MCF 10A (cell line): Measurements from ENCODE around the gene BAZ2B. TPM values are rescaled to one million over a fixed set of nuclear protein-coding genes. Genes with fewer than 3 reads are reported as not detected.

Experiments
- BruUV-seq: library from RNA; stranded (reverse); fragments of 400-500 nt; replicated peaks from 2 replicates; lab custom pipeline; 2021; lab: Mats Ljungman, UMichigan
- CTCF ChIA-PET: fragments of 300-600 bp; sonication (Branson Sonifier 250); formaldehyde crosslinking; extraction: SDS; loops from one replicate; lab custom pipeline; 2021; ENCODE audit warnings: antibody characterized with exemption, inconsistent platforms; lab: Yijun Ruan, JAX
- POLR2A ChIA-PET: fragments of 300-600, 350-650 bp; sonication (Branson Sonifier 250); formaldehyde crosslinking; extraction: SDS; loops from one replicate; lab custom pipeline; 2020; ENCODE audit warnings: antibody characterized with exemption, inconsistent platforms; lab: Yijun Ruan, JAX
- DNase-seq: peaks from one replicate; pipeline ENCODE4 v3.0.0-alpha.2; 2018; ENCODE audit not compliant: unreplicated experiment
- H3K27ac Mint-ChIP-seq: one replicate; pipeline ENCODE4 v1.8.0; 2022; ENCODE audit warnings: mild to moderate bottlenecking, low read depth, mixed read lengths; ENCODE audit not compliant: unreplicated experiment
- H3K27me3 Mint-ChIP-seq: one replicate; pipeline ENCODE4 v1.8.0; 2022; ENCODE audit warnings: mixed read lengths; ENCODE audit not compliant: insufficient read depth, unreplicated experiment
- H3K36me3 Mint-ChIP-seq: one replicate; pipeline ENCODE4 v1.8.0; 2022; ENCODE audit warnings: mild to moderate bottlenecking, moderate library complexity, mixed read lengths; ENCODE audit not compliant: insufficient read depth, unreplicated experiment
- H3K4me1 Mint-ChIP-seq: one replicate; pipeline ENCODE4 v1.8.0; 2022; ENCODE audit warnings: mixed read lengths; ENCODE audit not compliant: insufficient read depth, unreplicated experiment
- H3K4me3 Mint-ChIP-seq: one replicate; pipeline ENCODE4 v1.8.0; 2022; ENCODE audit warnings: mild to moderate bottlenecking, moderate library complexity, mixed read lengths; ENCODE audit not compliant: unreplicated experiment
- H3K9me3 Mint-ChIP-seq: one replicate; pipeline ENCODE4 v1.8.0; 2022; ENCODE audit warnings: mixed read lengths; ENCODE audit not compliant: unreplicated experiment
- intact Hi-C: fragments of 100-400 bp; cut with micrococcal nuclease; formaldehyde crosslinking; loops from 2 replicates; pipeline ENCODE4 v1.14.1; 2022
- total RNA-seq: library from RNA; stranded (reverse); gene quantifications from 2 replicates; pipeline ENCODE4 v1.2.3, GENCODE V29; 2022
- TF ChIP-seq, protein P1 (sequence below): fragments of 200-600 bp; IDR thresholded peaks from one replicate; pipeline ENCODE4 v1.8.0; 2022; ENCODE audit warnings: antibody characterized with exemption, mild to moderate bottlenecking; ENCODE audit not compliant: unreplicated experiment

BAZ2B gene
- total RNA-seq, 1 experiment from 2014 or later: 51.8 TPM

DNA sequence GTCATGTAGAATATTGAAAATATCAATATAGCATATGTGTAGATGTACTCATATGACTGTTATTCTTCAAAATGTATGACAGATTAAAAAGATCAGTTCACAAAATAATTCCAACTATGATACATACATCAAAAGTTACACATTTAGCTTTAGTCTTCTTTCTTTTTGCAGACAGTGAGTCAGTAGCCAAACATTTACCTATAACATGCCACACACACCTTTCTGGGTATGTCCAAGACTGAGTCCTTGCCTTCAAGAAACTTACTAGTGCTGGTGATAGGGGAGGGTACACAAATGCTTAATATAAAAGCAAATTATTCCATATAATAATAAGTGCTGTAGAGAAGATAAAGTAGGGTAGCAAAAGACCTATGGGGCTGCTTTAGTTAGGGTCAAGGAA lies 176.9 kb downstream of the BAZ2B start:
- no peaks in the 10 kb centered on the region for H3K9me3 Mint-ChIP-seq
- H3K27ac Mint-ChIP-seq: no peak overlapping the region
- ChIA-PET POLR2A (interaction anchor here (0.6 to 0.9 kb wide), 2 partner anchors 15 to 273 kb away, joined by 3 read pairs; partner anchors contain the start of gene MARCHF7), CTCF (interaction anchor here (0.6 kb wide), 1 partner anchor 299 kb away, joined by 4 read pairs; no protein-coding TSS in a partner anchor)
- no peak for DNase-seq
- H3K4me1 Mint-ChIP-seq: no peaks in the 10 kb centered on the region
- peaks cover 59% of the 10 kb centered on the region for H3K36me3 Mint-ChIP-seq
- H3K27me3 Mint-ChIP-seq: no peaks in the 10 kb centered on the region
- no peak overlapping the region for H3K4me3 Mint-ChIP-seq
- TF ChIP-seq, protein P1, sequence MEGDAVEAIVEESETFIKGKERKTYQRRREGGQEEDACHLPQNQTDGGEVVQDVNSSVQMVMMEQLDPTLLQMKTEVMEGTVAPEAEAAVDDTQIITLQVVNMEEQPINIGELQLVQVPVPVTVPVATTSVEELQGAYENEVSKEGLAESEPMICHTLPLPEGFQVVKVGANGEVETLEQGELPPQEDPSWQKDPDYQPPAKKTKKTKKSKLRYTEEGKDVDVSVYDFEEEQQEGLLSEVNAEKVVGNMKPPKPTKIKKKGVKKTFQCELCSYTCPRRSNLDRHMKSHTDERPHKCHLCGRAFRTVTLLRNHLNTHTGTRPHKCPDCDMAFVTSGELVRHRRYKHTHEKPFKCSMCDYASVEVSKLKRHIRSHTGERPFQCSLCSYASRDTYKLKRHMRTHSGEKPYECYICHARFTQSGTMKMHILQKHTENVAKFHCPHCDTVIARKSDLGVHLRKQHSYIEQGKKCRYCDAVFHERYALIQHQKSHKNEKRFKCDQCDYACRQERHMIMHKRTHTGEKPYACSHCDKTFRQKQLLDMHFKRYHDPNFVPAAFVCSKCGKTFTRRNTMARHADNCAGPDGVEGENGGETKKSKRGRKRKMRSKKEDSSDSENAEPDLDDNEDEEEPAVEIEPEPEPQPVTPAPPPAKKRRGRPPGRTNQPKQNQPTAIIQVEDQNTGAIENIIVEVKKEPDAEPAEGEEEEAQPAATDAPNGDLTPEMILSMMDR: no peak
- no TSS peak for BruUV-seq
- intact Hi-C loops: no loop called here

- H3K4me1 Mint-ChIP-seq: no peaks in the 10 kb centered on the region
- DNase-seq: no peak
- intact Hi-C loops: no loop called here
- H3K9me3 Mint-ChIP-seq: no peaks in the 10 kb centered on the region
- no peak overlapping the region for H3K4me3 Mint-ChIP-seq
- H3K27ac Mint-ChIP-seq: no peak overlapping the region
- H3K36me3 Mint-ChIP-seq: peaks cover 56% of the 10 kb centered on the region
- no TSS peak for BruUV-seq
- no peaks in the 10 kb centered on the region for H3K27me3 Mint-ChIP-seq
- CTCF ChIA-PET: interaction anchor here (1.2 kb wide), 1 partner anchor 11 kb away, joined by 3 read pairs; no protein-coding TSS in a partner anchor
- POLR2A ChIA-PET: interaction anchor here (0.5 to 0.6 kb wide), 2 partner anchors 16 to 533 kb away, joined by 3 read pairs; no protein-coding TSS in a partner anchor
- TF ChIP-seq, protein P1: no peak
Observed at GRCh38 chr2:159438720-159439353, 177.5 kb downstream of the BAZ2B start.

DNA sequence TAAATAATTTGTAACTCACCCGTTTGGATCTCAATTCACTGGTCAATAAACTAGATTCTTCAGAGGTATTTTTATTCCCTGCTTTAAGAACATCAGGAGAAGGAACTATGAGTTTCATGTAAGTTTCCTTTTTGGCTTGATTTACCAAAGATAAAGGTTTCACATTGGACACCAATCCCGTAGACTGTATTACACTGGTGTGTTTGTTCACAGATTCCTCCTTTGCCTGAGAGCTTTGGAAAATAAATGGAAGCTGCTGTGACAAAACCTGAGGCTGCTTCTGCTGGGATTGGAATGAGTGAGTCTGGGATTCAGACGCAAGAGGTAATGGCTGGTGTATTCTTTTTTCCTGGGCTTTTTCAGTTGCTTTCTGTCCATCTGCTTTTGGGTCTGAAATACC lies 178.1 kb downstream of the BAZ2B start:
- BruUV-seq: TSS peak; percentile 55

GRCh38 chr2:159432610-159433009 lies 183.7 kb downstream of the BAZ2B start:
- BruUV-seq: no TSS peak
- CTCF ChIA-PET: interaction anchor here (0.7 kb wide), 1 partner anchor 11 kb away, joined by 4 read pairs; no protein-coding TSS in a partner anchor

More for the DNA sequence above, 178.1 kb downstream of the BAZ2B start:
- ChIA-PET CTCF (interaction anchor here (0.6 to 1.2 kb wide), 2 partner anchors 10 to 237 kb away, joined by 3 to 4 read pairs; no protein-coding TSS in a partner anchor), POLR2A (interaction anchor here (0.5 kb wide), 1 partner anchor 533 kb away, joined by 3 read pairs; no protein-coding TSS in a partner anchor)
- intact Hi-C loops: no loop called here
- H3K4me1 Mint-ChIP-seq: no peaks in the 10 kb centered on the region
- no peak overlapping the region for H3K27ac Mint-ChIP-seq
- TF ChIP-seq, protein P1: no peak
- no peaks in the 10 kb centered on the region for H3K27me3 Mint-ChIP-seq
- H3K4me3 Mint-ChIP-seq: no peak overlapping the region
- H3K9me3 Mint-ChIP-seq: no peaks in the 10 kb centered on the region
- no peak for DNase-seq
- peaks cover 57% of the 10 kb centered on the region for H3K36me3 Mint-ChIP-seq

More at GRCh38 chr2:159432610-159433009, 183.7 kb downstream of the BAZ2B start:
- TF ChIP-seq, protein P1: no peak
- Mint-ChIP-seq H3K36me3 (peaks cover 52% of the 10 kb centered on the region), H3K27me3 (no peaks in the 10 kb centered on the region), H3K9me3 (no peaks in the 10 kb centered on the region), H3K4me3 (no peak overlapping the region), H3K27ac (no peak overlapping the region), H3K4me1 (no peaks in the 10 kb centered on the region)
- intact Hi-C loops: no loop called here
- no peak for DNase-seq
- POLR2A ChIA-PET: interaction anchor here (1.2 to 2.3 kb wide), 2 partner anchors 9 to 11 kb away, joined by 3 to 7 read pairs; no protein-coding TSS in a partner anchor
